Body of pancreas (tissue), 4 donors: ENCODE measurements around the gene MGAT4B.

Experiments
- POLR2A ChIP-seq, 3 donors: fragments of 450-650 bp; IDR thresholded peaks; one replicate each; pipeline ENCODE4 v1.6.1; 2016; ENCODE audit warnings: antibody characterized with exemption in 3 of 3, mild to moderate bottlenecking in 2 of 3
- TF ChIP-seq, protein P1 (sequence below), 7 experiments: fragments of 450-650 bp in 4 of 7; fragments of 200-600 bp in 3 of 7; sonication (generic) in 3 of 7; IDR thresholded peaks; one replicate each; pipeline ENCODE4 v1.5.1; 2016 to 2019; ENCODE audit warnings: antibody characterized with exemption in 7 of 7

- TF ChIP-seq, protein P1, sequence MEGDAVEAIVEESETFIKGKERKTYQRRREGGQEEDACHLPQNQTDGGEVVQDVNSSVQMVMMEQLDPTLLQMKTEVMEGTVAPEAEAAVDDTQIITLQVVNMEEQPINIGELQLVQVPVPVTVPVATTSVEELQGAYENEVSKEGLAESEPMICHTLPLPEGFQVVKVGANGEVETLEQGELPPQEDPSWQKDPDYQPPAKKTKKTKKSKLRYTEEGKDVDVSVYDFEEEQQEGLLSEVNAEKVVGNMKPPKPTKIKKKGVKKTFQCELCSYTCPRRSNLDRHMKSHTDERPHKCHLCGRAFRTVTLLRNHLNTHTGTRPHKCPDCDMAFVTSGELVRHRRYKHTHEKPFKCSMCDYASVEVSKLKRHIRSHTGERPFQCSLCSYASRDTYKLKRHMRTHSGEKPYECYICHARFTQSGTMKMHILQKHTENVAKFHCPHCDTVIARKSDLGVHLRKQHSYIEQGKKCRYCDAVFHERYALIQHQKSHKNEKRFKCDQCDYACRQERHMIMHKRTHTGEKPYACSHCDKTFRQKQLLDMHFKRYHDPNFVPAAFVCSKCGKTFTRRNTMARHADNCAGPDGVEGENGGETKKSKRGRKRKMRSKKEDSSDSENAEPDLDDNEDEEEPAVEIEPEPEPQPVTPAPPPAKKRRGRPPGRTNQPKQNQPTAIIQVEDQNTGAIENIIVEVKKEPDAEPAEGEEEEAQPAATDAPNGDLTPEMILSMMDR (IDR thresholded peaks at IDR 0.05), result no peak
- TF ChIP-seq POLR2A (IDR thresholded peaks at IDR 0.05), result no peak
These were observed 6.5 kb downstream of the MGAT4B start for GRCh38 chr5:179800071-179800695.
